Measurements from ENCODE around the gene CPED1.

CPED1 gene

DNA sequence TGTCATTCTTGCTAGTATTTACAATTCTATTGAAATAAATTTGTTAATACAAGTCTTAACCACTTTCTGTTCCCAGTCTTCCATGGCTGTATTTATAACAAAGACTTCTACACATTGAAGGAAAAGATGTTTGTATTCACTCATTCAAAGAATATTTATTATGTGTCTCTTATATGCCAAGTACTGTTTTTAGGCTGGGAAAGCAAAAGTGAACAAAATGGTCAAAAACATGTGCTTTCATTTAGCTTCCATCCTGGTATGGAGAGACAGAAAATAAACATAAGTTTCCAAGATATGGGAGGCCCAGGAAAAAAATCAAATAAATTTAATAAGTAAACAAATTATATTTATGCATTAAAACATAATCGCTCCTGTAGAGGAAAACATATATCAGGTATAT, 22.9 kb downstream of the CPED1 start:
- Mint-ChIP-seq H3K4me1 (no peaks in the 10 kb centered on the region), H3K27ac (no peak overlapping the region), H3K36me3 (no peaks in the 10 kb centered on the region), H3K4me3 (no peak overlapping the region), H3K9me3 (no peaks in the 10 kb centered on the region), H3K27me3 (no peaks in the 10 kb centered on the region)
- DNase-seq (no peak), ATAC-seq (replicated peaks) (no peak)

DNA sequence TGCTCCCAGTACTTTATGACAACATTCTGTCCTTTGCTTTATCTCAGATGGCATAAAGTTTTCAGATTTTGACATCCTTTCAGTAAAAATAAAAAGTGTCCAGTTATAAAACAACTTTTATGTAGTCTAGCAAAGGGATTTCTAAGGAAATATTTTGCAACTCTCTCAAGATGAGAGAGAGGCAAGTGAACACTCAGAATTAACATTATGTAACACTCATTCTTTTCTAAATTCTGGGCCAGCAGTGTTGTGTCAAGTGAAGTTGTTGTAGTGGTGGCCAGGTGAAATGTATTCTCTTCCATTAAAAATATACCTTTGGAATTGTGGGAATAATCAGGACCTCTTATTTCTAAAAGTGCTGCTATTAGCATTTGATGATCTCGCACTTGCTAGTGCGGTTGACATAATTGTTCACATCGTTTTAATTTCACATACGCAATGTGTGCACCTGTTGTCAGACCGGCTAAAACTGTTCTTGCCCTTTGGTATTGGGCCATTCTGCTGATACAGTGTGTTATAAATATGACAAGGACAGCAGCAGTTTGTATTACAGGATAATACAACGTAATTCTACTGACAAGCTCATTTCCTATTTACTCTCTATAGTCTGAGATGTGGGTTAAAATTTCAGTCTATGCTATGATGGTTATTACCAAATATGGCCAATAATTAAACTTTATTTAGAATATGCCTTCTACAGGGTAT, 23.8 kb downstream of the CPED1 start:
- no peak for DNase-seq
- no peak overlapping the region for H3K4me3 Mint-ChIP-seq

DNA sequence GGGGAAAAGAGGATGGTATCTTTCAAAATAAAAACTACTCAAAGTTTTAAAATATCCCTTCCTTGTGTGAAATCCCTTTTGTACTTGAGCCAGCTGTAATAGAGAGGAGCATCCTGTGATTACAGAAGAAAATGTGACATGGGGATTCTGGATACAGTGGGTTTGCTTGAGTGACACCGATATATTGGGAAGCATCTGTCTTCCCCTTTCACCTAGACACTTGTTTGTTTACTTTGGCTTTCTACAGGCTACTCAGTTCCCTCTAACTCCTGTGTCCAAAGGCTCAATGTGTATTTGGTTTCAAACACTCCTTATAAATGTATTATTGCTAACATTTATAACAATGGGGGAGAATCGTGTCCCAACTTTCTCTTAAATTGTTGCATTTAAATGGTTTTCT, 24.4 kb downstream of the CPED1 start:
- Mint-ChIP-seq H3K4me3 (no peak overlapping the region), H3K27ac (no peak overlapping the region), H3K36me3 (no peaks in the 10 kb centered on the region), H3K27me3 (no peaks in the 10 kb centered on the region), H3K9me3 (no peaks in the 10 kb centered on the region), H3K4me1 (no peaks in the 10 kb centered on the region)
- ATAC-seq (replicated peaks) (no peak), DNase-seq (no peak)

More for the DNA sequence above, 23.8 kb downstream of the CPED1 start:
- H3K9me3 Mint-ChIP-seq = no peaks in the 10 kb centered on the region
- no peak overlapping the region for H3K27ac Mint-ChIP-seq
- H3K27me3 Mint-ChIP-seq = no peaks in the 10 kb centered on the region
- no peaks in the 10 kb centered on the region for H3K4me1 Mint-ChIP-seq
- H3K36me3 Mint-ChIP-seq = no peaks in the 10 kb centered on the region
- no peak for ATAC-seq (replicated peaks)

GRCh38 chr7:121015560-121015959, 27.0 kb downstream of the CPED1 start:
- H3K9me3 Mint-ChIP-seq = no peaks in the 10 kb centered on the region

DNA sequence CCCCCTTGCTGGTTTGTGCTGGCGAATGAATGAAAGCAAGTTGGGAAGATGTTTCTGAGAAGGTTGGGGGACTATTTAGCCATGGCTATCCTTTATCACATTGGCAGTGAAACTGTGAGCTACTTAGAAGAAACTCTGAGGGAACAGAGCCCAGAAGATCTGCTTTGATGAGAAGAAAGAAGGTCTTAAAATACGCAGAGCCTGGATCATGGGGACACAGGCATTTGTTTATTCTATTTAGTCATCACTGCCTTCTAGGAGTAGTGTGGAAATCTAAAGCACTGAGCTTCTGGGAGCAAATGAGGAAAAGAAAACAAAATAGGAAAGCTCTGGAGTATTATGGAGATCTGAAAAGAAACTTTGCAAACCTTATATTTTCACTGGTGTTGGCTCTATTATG, 28.5 kb downstream of the CPED1 start:
- H3K4me3 Mint-ChIP-seq = no peak overlapping the region
- ATAC-seq (replicated peaks) (no peak), DNase-seq (no peak)
- H3K27ac Mint-ChIP-seq = no peak overlapping the region
- H3K9me3 Mint-ChIP-seq = no peaks in the 10 kb centered on the region
- H3K4me1 Mint-ChIP-seq = no peaks in the 10 kb centered on the region
- no peaks in the 10 kb centered on the region for H3K36me3 Mint-ChIP-seq
- H3K27me3 Mint-ChIP-seq = no peaks in the 10 kb centered on the region

More at GRCh38 chr7:121015560-121015959, 27.0 kb downstream of the CPED1 start:
- DNase-seq (no peak), ATAC-seq (replicated peaks) (no peak)
- no peaks in the 10 kb centered on the region for H3K27me3 Mint-ChIP-seq
- no peak overlapping the region for H3K4me3 Mint-ChIP-seq
- no peaks in the 10 kb centered on the region for H3K4me1 Mint-ChIP-seq
- no peaks in the 10 kb centered on the region for H3K36me3 Mint-ChIP-seq
- no peak overlapping the region for H3K27ac Mint-ChIP-seq

DNA sequence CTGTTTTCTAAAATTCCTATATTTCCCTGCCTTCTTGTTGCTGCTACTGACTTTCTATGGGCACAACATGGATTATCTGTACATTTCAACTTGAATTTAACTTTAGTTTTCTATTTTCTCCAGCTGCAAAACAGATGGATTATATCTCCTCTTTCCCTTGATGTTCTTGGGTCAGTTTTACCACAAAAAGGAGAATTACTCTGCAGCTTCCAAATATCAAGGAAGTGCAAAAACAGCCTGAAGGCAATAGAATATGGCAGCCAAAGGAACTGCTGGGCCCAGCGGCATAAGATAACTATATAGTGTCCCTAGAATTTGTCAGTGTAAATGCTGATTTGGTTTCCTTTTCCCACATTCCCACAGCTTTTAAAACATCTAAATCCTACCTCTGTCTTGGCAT, 29.1 kb downstream of the CPED1 start:
- Mint-ChIP-seq H3K9me3 (no peaks in the 10 kb centered on the region), H3K4me1 (no peaks in the 10 kb centered on the region), H3K4me3 (no peak overlapping the region), H3K27me3 (no peaks in the 10 kb centered on the region), H3K36me3 (no peaks in the 10 kb centered on the region), H3K27ac (no peak overlapping the region)
- ATAC-seq (replicated peaks) = no peak
- no peak for DNase-seq

DNA sequence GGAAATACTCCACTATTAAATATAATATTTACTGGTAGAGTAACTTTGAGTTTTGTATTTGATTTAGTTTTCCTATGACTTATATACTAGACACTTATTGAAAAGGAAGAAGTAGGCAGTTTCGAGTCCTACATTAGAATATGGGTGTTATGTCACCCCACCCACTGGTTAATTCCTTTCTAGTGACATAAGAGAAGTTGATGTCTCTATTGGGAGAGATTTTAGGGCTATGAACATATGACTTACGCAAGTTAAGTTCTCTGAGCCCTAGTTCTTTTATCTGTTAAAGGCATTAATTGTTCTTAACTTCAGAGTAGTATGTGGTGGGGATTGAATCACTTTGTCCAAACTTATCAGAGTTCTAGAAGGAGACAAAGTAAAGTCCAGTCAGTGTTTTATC, 30.5 kb downstream of the CPED1 start:
- Mint-ChIP-seq H3K27me3 (no peaks in the 10 kb centered on the region), H3K36me3 (no peaks in the 10 kb centered on the region), H3K4me1 (no peaks in the 10 kb centered on the region), H3K27ac (no peak overlapping the region), H3K9me3 (no peaks in the 10 kb centered on the region), H3K4me3 (no peak overlapping the region)
- DNase-seq = no peak
- ATAC-seq (replicated peaks) = no peak

GRCh38 chr7:121020249-121020988, 31.9 kb downstream of the CPED1 start:
- Mint-ChIP-seq H3K4me1 (peaks cover 0 to 7% of the 10 kb centered on the region in 2 donors), H3K36me3 (no peaks in the 10 kb centered on the region), H3K27ac (no peak overlapping the region), H3K27me3 (no peaks in the 10 kb centered on the region), H3K9me3 (no peaks in the 10 kb centered on the region), H3K4me3 (no peak overlapping the region)
- no peak for ATAC-seq (replicated peaks)
- DNase-seq = no peak

DNA sequence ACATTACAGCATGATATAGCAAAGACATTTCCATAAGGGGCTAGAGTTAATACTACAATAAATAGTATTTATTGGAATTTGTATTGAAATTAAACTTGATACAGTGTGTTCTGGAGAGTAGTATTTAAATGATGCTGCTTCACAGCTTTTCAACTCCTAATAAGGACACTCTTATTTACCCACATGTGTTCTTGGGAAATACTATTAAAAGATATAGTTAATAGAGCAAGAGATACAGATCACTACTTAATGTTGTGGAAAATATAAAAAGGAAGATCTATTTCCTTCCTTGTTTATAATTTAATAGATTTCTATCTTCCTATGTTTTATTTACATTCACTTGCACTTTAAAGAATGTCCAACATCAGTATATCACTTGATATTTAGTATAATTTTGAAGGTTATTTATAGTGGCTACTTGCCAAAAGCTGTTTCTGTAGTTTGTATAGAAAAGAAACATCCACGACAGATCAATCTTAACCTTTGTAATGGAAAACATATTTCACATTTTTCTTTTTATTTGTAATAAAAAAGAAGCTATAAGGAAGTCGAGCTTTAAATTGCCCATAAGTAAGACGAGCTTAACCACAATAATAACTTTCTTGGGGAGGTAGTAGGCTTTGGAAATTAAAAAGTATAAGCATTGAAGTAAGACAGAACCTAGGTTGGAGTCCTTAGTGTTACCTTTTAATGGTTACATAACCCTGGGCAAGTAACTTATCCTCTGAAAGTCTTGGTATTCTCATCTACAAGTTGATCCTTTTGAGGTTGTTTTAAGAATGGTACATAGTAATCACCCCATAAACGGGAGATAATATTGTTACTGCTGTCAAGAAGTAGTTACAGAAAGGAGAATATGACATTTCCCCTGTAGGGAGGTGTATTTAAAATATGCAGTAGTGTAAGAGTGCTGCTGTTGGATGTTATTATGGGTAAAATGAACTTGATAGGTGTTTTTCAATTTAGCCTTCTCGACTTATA, 32.8 kb downstream of the CPED1 start:
- ATAC-seq (replicated peaks) (no peak), DNase-seq (no peak)
- Mint-ChIP-seq H3K36me3 (peaks cover 1 to 2% of the 10 kb centered on the region in 2 donors), H3K27me3 (no peaks in the 10 kb centered on the region), H3K27ac (no peak overlapping the region), H3K4me3 (no peak overlapping the region), H3K4me1 (peaks cover 3 to 11% of the 10 kb centered on the region in 2 donors), H3K9me3 (peaks cover 0 to 1% of the 10 kb centered on the region in 2 donors)

- peaks cover 3% of the 10 kb centered on the region in 2 donors for H3K36me3 Mint-ChIP-seq
- H3K27ac Mint-ChIP-seq = no peak overlapping the region
- peaks cover 0 to 2% of the 10 kb centered on the region in 2 donors for H3K9me3 Mint-ChIP-seq
- no peak for ATAC-seq (replicated peaks)
- peaks cover 3 to 11% of the 10 kb centered on the region in 2 donors for H3K4me1 Mint-ChIP-seq
- no peak for DNase-seq
- H3K4me3 Mint-ChIP-seq = no peak overlapping the region
- H3K27me3 Mint-ChIP-seq = no peaks in the 10 kb centered on the region
Observed at GRCh38 chr7:121023194-121023593, 34.7 kb downstream of the CPED1 start.

- H3K4me3 Mint-ChIP-seq = no peak overlapping the region
- H3K36me3 Mint-ChIP-seq = peaks cover 3% of the 10 kb centered on the region in 2 donors
- peaks cover 0 to 2% of the 10 kb centered on the region in 2 donors for H3K9me3 Mint-ChIP-seq
- H3K4me1 Mint-ChIP-seq = peaks cover 3 to 11% of the 10 kb centered on the region in 2 donors
- DNase-seq = no peak
- no peaks in the 10 kb centered on the region for H3K27me3 Mint-ChIP-seq
- ATAC-seq (replicated peaks) = no peak
- H3K27ac Mint-ChIP-seq = no peak overlapping the region
Observed at GRCh38 chr7:121023683-121024511, 35.4 kb downstream of the CPED1 start.

GRCh38 chr7:121024611-121025010, 36.1 kb downstream of the CPED1 start:
- H3K4me3 Mint-ChIP-seq = no peak overlapping the region
- no peak for ATAC-seq (replicated peaks)

GRCh38 chr7:121026159-121026558, 37.6 kb downstream of the CPED1 start:
- Mint-ChIP-seq H3K4me3 (no peak overlapping the region), H3K27ac (no peak overlapping the region), H3K36me3 (peaks cover 3% of the 10 kb centered on the region in 2 donors)

More at GRCh38 chr7:121024611-121025010, 36.1 kb downstream of the CPED1 start:
- no peak for DNase-seq
- peaks cover 3% of the 10 kb centered on the region in 2 donors for H3K36me3 Mint-ChIP-seq
- H3K9me3 Mint-ChIP-seq = peaks cover 0 to 2% of the 10 kb centered on the region in 2 donors
- H3K27ac Mint-ChIP-seq = no peak overlapping the region
- H3K4me1 Mint-ChIP-seq = peaks cover 3 to 11% of the 10 kb centered on the region in 2 donors
- no peaks in the 10 kb centered on the region for H3K27me3 Mint-ChIP-seq

More at GRCh38 chr7:121026159-121026558, 37.6 kb downstream of the CPED1 start:
- Mint-ChIP-seq H3K9me3 (peaks cover 0 to 2% of the 10 kb centered on the region in 2 donors), H3K27me3 (no peaks in the 10 kb centered on the region), H3K4me1 (peaks cover 3 to 11% of the 10 kb centered on the region in 2 donors)
- DNase-seq = no peak
- ATAC-seq (replicated peaks) = no peak

Measured in stimulated activated naive B cell treated with anti-CD40 and anti-IgM and Interleukin-4, amounts not matched to agents 10 μg/mL and 1 μg/mL and 100 μg/mL, for 72 hours (primary cell).